Activated naive CD8-positive, alpha-beta T cell treated with anti-CD3 and anti-CD28 coated beads, Interleukin-2, amount 10 ng/mL, durations not matched to agents 7 days and 5 days (primary cell): ENCODE measurements around the gene S100A11. TPM values are rescaled to one million over a fixed set of nuclear protein-coding genes. Genes with fewer than 3 reads are reported as not detected.

Experiments
- ATAC-seq: fragments of 150-1000 bp; cut with Tn5 transposase; one replicate; pipeline ENCODE4 v1.10.0; 2021; ENCODE audit warnings: low read depth, moderate library complexity
- POLR2A ChIA-PET: fragments of 350-600 bp; sonication (Branson Sonifier 250); formaldehyde crosslinking; loops from one replicate; lab custom pipeline; 2021; ENCODE audit warnings: antibody characterized with exemption; lab: Charles Lee
- DNase-seq: peaks from one replicate; pipeline ENCODE4 v3.0.0; 2021
- H3K27ac Mint-ChIP-seq: one replicate; pipeline ENCODE4 v1.8.0; 2022; ENCODE audit warnings: mild to moderate bottlenecking, mixed read lengths
- H3K27me3 Mint-ChIP-seq: one replicate; pipeline ENCODE4 v1.8.0; 2022; ENCODE audit warnings: mild to moderate bottlenecking, moderate library complexity, mixed read lengths
- H3K36me3 Mint-ChIP-seq: one replicate; pipeline ENCODE4 v1.8.0; 2021; ENCODE audit warnings: mild to moderate bottlenecking, mixed read lengths
- H3K4me1 Mint-ChIP-seq: one replicate; pipeline ENCODE4 v1.8.0; 2021; ENCODE audit warnings: mixed read lengths
- H3K4me3 Mint-ChIP-seq: one replicate; pipeline ENCODE4 v1.8.0; 2022; ENCODE audit warnings: mild to moderate bottlenecking, moderate library complexity, mixed read lengths
- H3K9me3 Mint-ChIP-seq: one replicate; pipeline ENCODE4 v1.8.0; 2021; ENCODE audit warnings: mixed read lengths
- total RNA-seq, 2 experiments: library from RNA; stranded (reverse); gene quantifications; one replicate each; pipeline ENCODE4 v1.2.3, GENCODE V29; 2021

Gene S100A11
- total RNA-seq, 2 experiments from 2014 or later: 241 to 262 TPM

DNA sequence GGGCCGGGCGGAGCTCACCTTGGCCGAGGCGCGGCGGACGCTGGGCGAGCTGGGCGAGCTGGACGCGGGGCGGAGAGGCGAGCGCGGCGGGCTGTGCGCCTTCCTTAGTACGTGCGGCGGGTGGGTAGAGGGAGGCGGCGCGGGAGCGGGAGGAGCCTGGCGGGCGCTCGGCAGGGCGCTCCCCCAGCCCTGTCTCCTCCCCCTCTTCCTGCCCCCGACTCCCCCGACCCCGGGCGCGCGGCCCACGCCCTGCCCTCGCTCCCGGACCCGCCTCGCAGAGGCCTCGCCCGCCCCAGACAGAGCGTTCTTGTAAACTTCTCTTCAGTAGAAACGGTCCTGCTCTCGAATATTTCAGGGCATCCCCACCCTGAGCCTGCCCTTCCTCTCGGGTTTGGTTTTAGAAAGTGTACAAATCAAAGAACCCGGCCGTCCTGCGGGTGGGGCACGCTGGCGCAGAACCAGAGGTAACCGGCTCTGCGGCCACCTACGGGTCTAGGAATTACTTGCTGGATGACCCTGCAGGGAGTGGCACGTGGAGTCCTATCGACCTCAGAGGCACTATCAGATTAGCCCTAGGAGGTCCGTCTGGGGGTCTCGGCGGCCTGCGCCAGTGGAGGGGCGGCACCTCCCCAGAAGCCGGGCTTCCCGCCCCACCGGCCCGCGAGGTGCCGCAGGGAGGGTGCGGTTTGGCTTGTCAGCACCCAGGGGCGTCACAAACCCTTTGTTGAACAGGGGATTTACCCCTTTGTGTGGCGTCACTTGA lies 42.9 kb downstream of the S100A11 start, which contains the start of gene S100A10:
Gene S100A10, minus strand, starts transcription at position 126 of the 763 bp plus-strand sequence. CDS start 7,629 bp downstream, outside the sequence.
- Mint-ChIP-seq H3K36me3 (peaks cover 23% of the 10 kb centered on the region), H3K9me3 (no peaks in the 10 kb centered on the region), H3K27ac (peak within 1 kb of the TSS; percentile 94), H3K4me1 (peaks cover 38% of the 10 kb centered on the region), H3K4me3 (peak within 1 kb of the TSS; percentile 99), H3K27me3 (peaks cover 14% of the 10 kb centered on the region)
- peak; percentile 89 for ATAC-seq
- POLR2A ChIA-PET: interaction anchor here (0.6 to 3.9 kb wide), 7 partner anchors 10 to 234 kb away, joined by 3 to 26 read pairs (median 4); partner anchors contain the start of genes S100A11 and THEM4
- DNase-seq: peak; percentile 83

DNA sequence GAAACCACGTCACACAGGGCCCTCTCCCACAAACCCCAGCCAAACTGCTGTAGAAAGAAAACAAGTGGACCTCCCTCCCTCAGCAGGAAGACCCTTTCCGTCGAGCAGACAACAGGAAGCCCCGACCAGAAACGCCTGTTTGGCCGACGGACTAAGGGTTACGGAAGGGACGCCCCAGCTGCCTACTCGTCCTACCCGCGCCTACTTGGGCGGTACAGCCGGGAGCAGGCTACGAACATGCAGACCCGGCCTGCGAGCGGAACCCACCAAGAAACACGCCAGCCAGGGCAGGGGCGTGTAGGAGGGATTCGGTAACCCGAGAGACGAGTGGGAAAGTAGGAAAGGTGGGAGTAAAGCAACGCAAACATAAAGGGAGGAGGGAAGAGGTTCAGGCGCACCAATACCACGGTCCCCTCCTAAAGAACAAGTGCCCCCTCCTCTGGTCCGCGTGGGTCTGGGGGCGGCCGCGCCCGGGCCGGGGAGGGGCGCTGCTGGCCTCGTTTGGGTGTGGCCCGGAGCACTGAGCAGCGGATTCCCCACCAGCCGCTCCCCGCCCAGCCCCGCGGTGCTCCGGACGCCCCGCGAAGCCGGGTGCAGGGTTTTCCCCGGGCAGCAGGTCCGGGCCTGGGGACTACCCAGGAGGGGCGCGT lies 43.6 kb downstream of the S100A11 start:
- Mint-ChIP-seq H3K36me3 (peaks cover 27% of the 10 kb centered on the region), H3K4me1 (peaks cover 44% of the 10 kb centered on the region), H3K4me3 (peak overlapping the region; percentile 99), H3K27ac (peak overlapping the region; percentile 93), H3K9me3 (no peaks in the 10 kb centered on the region), H3K27me3 (peaks cover 9% of the 10 kb centered on the region)
- DNase-seq (peak; percentile 61), ATAC-seq (peak; percentile 38)
- POLR2A ChIA-PET: interaction anchor here (0.6 to 3.9 kb wide), 6 partner anchors 9 to 233 kb away, joined by 3 to 26 read pairs (median 5); partner anchors contain the start of genes S100A11 and THEM4

DNA sequence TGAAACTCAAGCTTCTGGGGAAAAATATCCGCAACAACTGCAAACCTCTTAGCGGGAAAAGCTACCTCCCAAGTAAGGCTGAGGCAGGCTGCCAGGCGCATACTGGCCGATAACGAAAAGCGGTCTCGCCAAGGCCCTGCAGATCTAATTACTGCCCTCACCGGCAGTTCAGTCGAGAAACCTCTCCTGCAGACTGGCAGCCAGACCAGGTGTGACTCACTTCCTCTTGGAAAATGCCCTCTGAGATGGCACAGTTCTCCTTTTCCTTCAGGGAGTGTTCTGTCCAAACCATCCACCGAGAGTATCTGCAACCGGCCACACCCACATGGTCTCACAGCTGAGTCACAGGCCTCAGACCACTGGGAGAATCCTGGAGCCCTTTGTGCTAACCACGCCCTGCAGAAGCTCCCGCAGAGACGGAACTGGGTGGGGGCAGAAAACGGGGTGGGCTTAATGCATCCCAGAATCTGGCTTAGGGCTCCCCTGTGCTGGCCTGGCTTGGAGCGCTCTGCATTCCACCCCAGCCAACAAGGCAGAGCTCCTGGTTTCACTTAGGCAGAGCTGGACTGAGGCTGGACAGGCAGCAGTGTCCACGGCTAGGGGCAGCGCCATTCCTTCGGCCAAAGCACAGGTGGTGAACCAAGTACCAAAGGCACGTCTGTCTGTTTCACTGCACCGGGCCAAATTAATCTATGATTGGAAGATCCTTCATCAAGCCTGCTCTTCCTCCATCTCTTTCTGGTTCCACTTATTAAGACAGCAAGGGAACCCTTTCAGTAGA lies 44.3 kb downstream of the S100A11 start:
- POLR2A ChIA-PET: interaction anchor here (1.7 to 3.9 kb wide), 4 partner anchors 8 to 83 kb away, joined by 4 to 26 read pairs (median 7); partner anchors contain the start of genes S100A11 and THEM4

DNA sequence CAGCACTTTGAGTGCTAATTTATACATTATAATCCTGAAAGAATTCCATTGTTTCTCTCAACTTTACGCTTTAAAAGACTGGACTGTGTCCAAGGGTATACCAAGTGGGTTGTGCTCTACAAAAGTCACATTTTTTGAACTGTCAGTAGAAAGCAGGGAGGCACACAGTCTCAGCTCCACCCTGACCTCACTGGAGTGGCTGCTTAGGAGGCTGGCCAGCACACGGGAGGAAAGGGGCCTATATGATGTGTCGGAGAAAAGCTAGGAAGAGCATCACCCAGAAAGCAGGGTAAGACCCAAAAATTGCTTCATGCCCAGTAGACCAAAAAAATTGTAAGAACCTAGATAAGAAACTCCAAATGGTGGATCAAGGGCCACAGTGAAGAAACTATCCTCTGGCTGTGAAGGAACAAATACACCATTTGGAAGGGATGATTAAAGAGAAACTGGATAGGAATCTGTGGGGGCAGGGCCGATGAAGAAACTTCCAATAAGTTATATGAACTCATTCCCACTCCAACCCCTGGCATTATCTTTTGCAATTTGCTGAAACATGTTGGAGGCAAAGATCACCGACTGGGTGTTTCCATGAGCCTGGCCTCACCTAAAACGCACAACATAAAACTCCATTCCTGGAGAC lies 45.0 kb downstream of the S100A11 start:
- DNase-seq: no peak
- no peaks in the 10 kb centered on the region for H3K9me3 Mint-ChIP-seq
- H3K4me1 Mint-ChIP-seq: peaks cover 49% of the 10 kb centered on the region
- no peak for ATAC-seq
- H3K36me3 Mint-ChIP-seq: peaks cover 35% of the 10 kb centered on the region
- H3K4me3 Mint-ChIP-seq: peak overlapping the region; percentile 99
- no peaks in the 10 kb centered on the region for H3K27me3 Mint-ChIP-seq
- POLR2A ChIA-PET: interaction anchor here (1.7 to 3.9 kb wide), 4 partner anchors 8 to 82 kb away, joined by 4 to 26 read pairs (median 7); partner anchors contain the start of genes S100A11 and THEM4
- H3K27ac Mint-ChIP-seq: peak overlapping the region; percentile 17

More for the DNA sequence above, 44.3 kb downstream of the S100A11 start:
- Mint-ChIP-seq H3K27me3 (peaks cover 2% of the 10 kb centered on the region), H3K36me3 (peaks cover 32% of the 10 kb centered on the region), H3K4me1 (peaks cover 49% of the 10 kb centered on the region), H3K27ac (peak overlapping the region; percentile 93), H3K9me3 (no peaks in the 10 kb centered on the region), H3K4me3 (peak overlapping the region; percentile 99)
- DNase-seq (no peak), ATAC-seq (no peak)

DNA sequence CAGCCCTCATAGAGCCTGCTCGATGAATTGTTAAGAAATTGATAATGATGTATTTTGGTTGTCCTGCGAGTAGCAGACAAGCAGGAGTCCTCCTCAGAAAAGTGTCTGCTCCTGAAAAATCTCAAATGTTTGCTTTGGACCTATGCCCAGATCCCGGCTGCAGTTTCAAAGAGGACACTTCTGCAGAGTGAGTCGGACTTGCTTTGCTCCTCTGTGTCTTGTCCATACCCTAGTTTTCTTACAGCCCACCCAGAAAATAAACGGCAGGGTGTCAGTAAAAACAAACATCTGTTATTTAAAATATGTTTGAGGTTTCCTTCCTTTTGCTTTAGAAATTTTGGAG lies 46.0 kb downstream of the S100A11 start:
- H3K36me3 Mint-ChIP-seq: peaks cover 43% of the 10 kb centered on the region
- H3K27me3 Mint-ChIP-seq: no peaks in the 10 kb centered on the region
- H3K27ac Mint-ChIP-seq: no peak overlapping the region
- no peaks in the 10 kb centered on the region for H3K9me3 Mint-ChIP-seq
- H3K4me3 Mint-ChIP-seq: peak overlapping the region; percentile 99
- H3K4me1 Mint-ChIP-seq: peaks cover 56% of the 10 kb centered on the region
- POLR2A ChIA-PET: interaction anchor here (1.2 kb wide), 1 partner anchor 16 kb away, joined by 3 read pairs; no protein-coding TSS in a partner anchor
- no peak for DNase-seq
- ATAC-seq: no peak

DNA sequence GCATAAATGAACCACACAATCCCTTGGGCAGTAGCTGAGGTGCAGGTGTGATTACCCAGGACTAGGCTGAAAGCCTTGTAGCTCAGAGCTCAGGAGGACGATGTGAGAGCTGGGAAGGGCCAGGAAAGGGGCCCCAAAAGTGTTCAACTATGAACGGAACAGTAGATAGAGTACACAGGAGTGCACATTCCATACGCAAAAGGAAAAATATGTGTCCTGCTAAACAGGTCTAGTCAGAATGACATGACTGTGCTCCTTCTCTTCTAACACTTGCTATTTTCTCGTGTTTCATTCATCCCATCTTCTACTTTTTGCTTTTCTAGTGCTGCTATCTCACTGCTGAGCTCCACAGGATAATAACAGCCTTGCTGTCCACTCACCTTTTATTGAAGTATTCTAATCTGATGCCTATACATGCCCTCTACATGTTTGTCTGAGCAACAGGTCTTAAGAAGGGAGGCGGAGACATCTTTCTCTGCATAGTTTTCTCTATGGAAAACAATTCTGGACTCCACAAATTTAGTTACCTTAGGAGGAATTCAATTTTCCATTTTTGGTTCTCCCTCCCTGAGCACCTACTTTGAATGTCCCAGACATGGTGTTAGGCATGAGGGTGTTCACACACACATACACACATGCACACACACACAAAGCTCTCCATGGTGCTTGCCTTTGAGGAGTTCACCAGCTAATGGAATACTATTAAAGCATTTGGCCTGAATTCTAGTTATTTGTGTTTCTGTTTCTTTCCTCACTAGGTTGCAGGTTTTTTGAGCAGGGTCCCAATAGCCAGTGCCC lies 46.5 kb downstream of the S100A11 start:
- Mint-ChIP-seq H3K4me3 (peak overlapping the region; percentile 57), H3K4me1 (peaks cover 62% of the 10 kb centered on the region), H3K27me3 (no peaks in the 10 kb centered on the region), H3K27ac (peak overlapping the region; percentile 21), H3K36me3 (peaks cover 49% of the 10 kb centered on the region), H3K9me3 (no peaks in the 10 kb centered on the region)
- DNase-seq: no peak
- no peak for ATAC-seq
- POLR2A ChIA-PET: interaction anchor here (1.2 kb wide), 1 partner anchor 15 kb away, joined by 3 read pairs; no protein-coding TSS in a partner anchor

DNA sequence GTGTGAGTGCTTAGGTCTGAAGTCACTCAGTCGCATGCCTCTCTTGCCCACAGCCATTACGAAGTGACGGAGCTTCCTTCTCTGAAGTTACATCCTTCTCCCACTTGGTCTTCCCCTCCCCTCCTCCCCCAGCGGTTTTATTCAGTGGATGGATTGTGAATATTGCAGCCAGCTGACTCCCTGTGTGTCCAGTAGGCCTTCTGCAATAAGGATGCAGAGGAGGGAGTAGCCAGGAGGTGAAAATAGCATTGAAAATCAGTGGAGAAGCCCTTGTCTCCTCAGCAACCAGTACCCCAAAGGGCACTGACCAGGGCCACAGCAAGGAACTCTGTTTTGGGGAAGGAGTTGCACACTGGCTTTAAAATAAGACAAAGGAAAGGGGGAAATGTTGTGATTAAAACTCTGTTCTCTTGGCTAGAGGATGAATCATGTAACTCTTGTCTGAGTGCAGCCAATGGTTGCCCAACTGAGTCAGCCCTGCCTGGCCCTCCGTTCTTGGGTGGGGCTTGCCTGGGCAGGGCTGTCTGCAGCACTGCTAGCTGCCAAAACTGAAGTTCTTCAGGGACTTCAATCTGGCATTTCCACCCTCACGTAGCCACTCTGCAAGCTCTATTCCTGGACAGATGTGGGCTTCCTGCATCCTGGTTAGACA lies 47.5 kb downstream of the S100A11 start:
- Mint-ChIP-seq H3K27me3 (no peaks in the 10 kb centered on the region), H3K36me3 (peaks cover 53% of the 10 kb centered on the region), H3K4me3 (peak overlapping the region; percentile 57), H3K9me3 (no peaks in the 10 kb centered on the region), H3K27ac (peak overlapping the region; percentile 40), H3K4me1 (peaks cover 70% of the 10 kb centered on the region)
- DNase-seq (no peak), ATAC-seq (no peak)
- POLR2A ChIA-PET: interaction anchor here (1.2 kb wide), 1 partner anchor 14 kb away, joined by 3 read pairs; no protein-coding TSS in a partner anchor

DNA sequence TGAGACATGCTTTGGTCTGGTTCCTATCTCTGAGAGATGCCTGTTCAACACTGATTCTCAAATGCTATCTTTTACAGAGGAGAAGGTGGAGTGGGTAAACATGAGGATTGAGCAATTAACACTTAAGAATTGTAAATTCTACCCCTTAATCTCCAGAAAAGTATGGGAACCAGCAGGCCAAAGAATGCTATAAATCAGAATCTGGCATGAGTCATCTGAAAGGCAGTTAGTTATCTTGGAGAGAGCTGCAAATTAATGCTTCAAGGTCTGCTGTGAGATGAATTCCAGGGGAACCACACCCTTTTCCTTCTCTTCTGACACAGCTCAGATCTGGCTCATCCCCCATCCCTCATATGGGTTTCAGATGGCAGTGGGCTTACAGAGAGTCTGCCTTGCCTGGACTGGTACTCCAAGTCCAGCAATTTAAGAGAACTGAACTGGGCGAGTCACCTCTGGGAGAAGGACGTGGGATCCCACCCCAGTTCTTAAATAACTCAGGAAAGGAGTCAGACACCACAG lies 48.3 kb downstream of the S100A11 start:
- Mint-ChIP-seq H3K27ac (no peak overlapping the region), H3K4me3 (no peak overlapping the region), H3K36me3 (peaks cover 58% of the 10 kb centered on the region)

DNA sequence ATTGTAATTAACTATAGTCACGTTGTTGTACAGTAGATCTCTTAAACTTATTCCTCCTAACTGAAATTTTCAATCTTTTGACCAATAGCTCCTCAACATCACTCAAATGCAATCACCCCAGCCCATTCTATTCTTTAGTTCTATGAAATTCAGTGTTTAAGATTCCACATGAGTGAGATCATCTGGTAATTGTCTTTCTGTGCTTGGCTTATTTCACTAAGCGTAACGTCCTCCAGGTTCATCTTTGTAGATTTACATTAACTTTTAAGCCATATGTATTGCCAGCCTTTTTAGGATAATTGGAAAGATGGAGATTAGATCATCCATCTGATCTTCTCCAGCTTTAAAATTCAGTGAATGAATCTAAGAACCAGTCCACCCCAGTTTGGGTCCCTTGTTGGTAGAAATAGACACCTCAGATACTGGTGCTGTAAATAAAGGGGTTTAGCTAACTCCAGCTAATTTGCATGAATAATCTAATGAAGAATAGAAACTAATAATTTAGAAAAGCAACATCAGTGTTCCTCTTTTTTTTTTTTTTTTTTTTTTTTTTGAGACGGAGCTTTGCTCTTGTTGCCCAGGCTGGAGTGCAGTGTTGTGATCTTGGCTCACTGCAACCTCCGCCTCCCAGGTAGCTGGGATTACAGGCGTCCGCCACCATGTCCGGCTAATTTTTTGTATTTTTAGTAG lies 50.2 kb downstream of the S100A11 start:
- POLR2A ChIA-PET: interaction anchor here (4.2 kb wide), 1 partner anchor 7 kb away, joined by 26 read pairs; the partner anchor contains the start of gene S100A10
- H3K4me1 Mint-ChIP-seq: peaks cover 84% of the 10 kb centered on the region
- H3K4me3 Mint-ChIP-seq: no peak overlapping the region
- DNase-seq (no peak), ATAC-seq (no peak)
- H3K27me3 Mint-ChIP-seq: no peaks in the 10 kb centered on the region
- H3K9me3 Mint-ChIP-seq: no peaks in the 10 kb centered on the region
- H3K27ac Mint-ChIP-seq: peak overlapping the region; percentile 54
- H3K36me3 Mint-ChIP-seq: peaks cover 67% of the 10 kb centered on the region

More for the DNA sequence above, 48.3 kb downstream of the S100A11 start:
- POLR2A ChIA-PET: no interaction called here
- Mint-ChIP-seq H3K27me3 (no peaks in the 10 kb centered on the region), H3K9me3 (no peaks in the 10 kb centered on the region), H3K4me1 (peaks cover 79% of the 10 kb centered on the region)
- ATAC-seq (no peak), DNase-seq (no peak)

DNA sequence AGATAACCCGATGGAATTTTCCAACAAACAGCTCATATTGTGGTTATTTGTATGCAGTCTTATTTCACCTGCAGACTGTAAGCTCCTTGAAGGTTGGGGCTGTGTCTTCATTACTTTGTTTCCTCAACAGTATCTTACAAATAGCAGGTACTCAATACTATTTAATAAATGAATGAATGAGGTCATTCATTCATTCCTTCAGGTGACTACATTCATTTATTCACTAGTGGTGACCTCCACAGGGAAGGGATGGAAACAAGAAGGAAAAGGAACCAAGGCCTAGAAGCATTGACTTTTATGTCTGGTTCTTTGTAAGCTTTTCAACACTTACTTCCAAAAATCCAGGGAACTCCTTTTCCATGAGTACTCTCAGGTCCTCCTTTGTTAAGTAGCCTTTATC lies 51.0 kb downstream of the S100A11 start:
- DNase-seq: no peak
- peaks cover 68% of the 10 kb centered on the region for H3K36me3 Mint-ChIP-seq
- H3K4me3 Mint-ChIP-seq: peak overlapping the region; percentile 63
- ATAC-seq: no peak
- H3K27ac Mint-ChIP-seq: peak overlapping the region; percentile 89
- H3K4me1 Mint-ChIP-seq: peaks cover 76% of the 10 kb centered on the region
- POLR2A ChIA-PET: interaction anchor here (4.2 kb wide), 1 partner anchor 8 kb away, joined by 26 read pairs; the partner anchor contains the start of gene S100A10
- no peaks in the 10 kb centered on the region for H3K27me3 Mint-ChIP-seq
- no peaks in the 10 kb centered on the region for H3K9me3 Mint-ChIP-seq
